ENCODE data around the gene ADTRP.

The ADTRP gene

GRCh38 chr6:11772109-11772825 is 6.3 kb downstream of the ADTRP start:
- no peak for DNase-seq

- DNase-seq: no peak
Measured at GRCh38 chr6:11771473-11772048, 7.0 kb downstream of the ADTRP start.

- DNase-seq: peak; percentile 11
Measured at GRCh38 chr6:11770546-11771466, 7.8 kb downstream of the ADTRP start.

- DNase-seq: no peak
Measured at GRCh38 chr6:11769811-11770545, 8.6 kb downstream of the ADTRP start.

- no peak for DNase-seq
Measured at GRCh38 chr6:11769244-11769643, 9.4 kb downstream of the ADTRP start.

- no peak for DNase-seq
Measured at GRCh38 chr6:11767978-11768756, 10.4 kb downstream of the ADTRP start.

- no peak for DNase-seq
Measured at GRCh38 chr6:11767458-11767857, 11.1 kb downstream of the ADTRP start.

GRCh38 chr6:11766589-11767450 is 11.8 kb downstream of the ADTRP start:
- no peak for DNase-seq

GRCh38 chr6:11766043-11766442 is 12.6 kb downstream of the ADTRP start:
- no peak for DNase-seq

- no peak for DNase-seq
Measured at GRCh38 chr6:11764250-11764604, 14.4 kb downstream of the ADTRP start.

- DNase-seq: no peak
Measured at GRCh38 chr6:11763460-11764249, 14.9 kb downstream of the ADTRP start.

GRCh38 chr6:11762794-11763459 is 15.7 kb downstream of the ADTRP start:
- DNase-seq: no peak

- no peak for DNase-seq
Measured at GRCh38 chr6:11761744-11762620, 16.6 kb downstream of the ADTRP start.

GRCh38 chr6:11760015-11760473 is 18.6 kb downstream of the ADTRP start:
- DNase-seq: no peak

- DNase-seq: no peak
Measured at GRCh38 chr6:11758878-11759277, 19.7 kb downstream of the ADTRP start.

- no peak for DNase-seq
Measured at GRCh38 chr6:11756726-11757125, 21.9 kb downstream of the ADTRP start.

GRCh38 chr6:11756292-11756691 is 22.3 kb downstream of the ADTRP start:
- DNase-seq: no peak

- DNase-seq: no peak
Measured at GRCh38 chr6:11755725-11756124, 22.9 kb downstream of the ADTRP start.

Data from CD4-positive, alpha-beta T cell treated with Interleukin-12 subunit alpha and Interleukin-12 subunit beta, for 1 hour (primary cell).